ENCODE measurements around the gene PRKCH.

The PRKCH gene

GRCh38 chr14:61544448-61545330 lies 223.3 kb downstream of the PRKCH start:
- Histone ChIP-seq H3K9ac (ENCODE audit: low read depth, low read length) (no peak overlapping the region), H4K20me1 (ENCODE audit: insufficient read depth, low read length) (0 out of 2 replicates have a peak, but pooled peaks cover 3% of the 10 kb centered on the region), H3K79me2 (ENCODE audit: insufficient read depth, low read length) (no peaks in the 10 kb centered on the region), H3K27ac (ENCODE audit: low read length) (no peak overlapping the region), H3K4me1 (ENCODE audit: insufficient read depth, low read length) (peaks cover 3% of the 10 kb centered on the region; the same call in 1 of the 2 replicates), H3K4me3 (ENCODE audit: low read depth in 1 of 2, low read length in 2 of 2) (no peak overlapping the region), H3K9me3 (ENCODE audit: insufficient read depth, low read length, severe bottlenecking) (no peaks in the 10 kb centered on the region), H3K4me2 (ENCODE audit: insufficient read depth, low read length) (no peak overlapping the region), H3K36me3 (ENCODE audit: insufficient read depth, low read length) (peaks cover 95% of the 10 kb centered on the region), H3K27me3 (ENCODE audit: insufficient read depth, low read length, poor library complexity) (no peaks in the 10 kb centered on the region), H2AFZ (ENCODE audit: low read depth, low read length) (no peak overlapping the region)
- ATAC-seq (ENCODE audit: insufficient read depth, low read depth) (no peak), DNase-seq (no peak)
- no peak for TF ChIP-seq CTCF (IDR thresholded peaks at IDR 0.05; ENCODE audit: borderline replicate concordance, extremely low read depth, low read length, poor library complexity, severe bottlenecking)
- no peak for TF ChIP-seq EZH2 (IDR thresholded peaks at IDR 0.05; ENCODE audit: borderline replicate concordance, low read depth, low read length, severe bottlenecking)

GRCh38 chr14:61545726-61546455 lies 224.5 kb downstream of the PRKCH start:
- no peak overlapping the region for H3K4me2 ChIP-seq (ENCODE audit: insufficient read depth, low read length)
- H2AFZ ChIP-seq (ENCODE audit: low read depth, low read length), result no peak overlapping the region
- peaks cover 14% of the 10 kb centered on the region for H3K4me1 ChIP-seq (ENCODE audit: insufficient read depth, low read length)
- H3K9me3 ChIP-seq (ENCODE audit: insufficient read depth, low read length, severe bottlenecking), result no peaks in the 10 kb centered on the region
- no peak overlapping the region for H3K9ac ChIP-seq (ENCODE audit: low read depth, low read length)
- DNase-seq (no peak), ATAC-seq (ENCODE audit: insufficient read depth, low read depth) (no peak)
- TF ChIP-seq CTCF (IDR thresholded peaks at IDR 0.05; ENCODE audit: borderline replicate concordance, extremely low read depth, low read length, poor library complexity, severe bottlenecking) (no peak), EZH2 (IDR thresholded peaks at IDR 0.05; ENCODE audit: borderline replicate concordance, low read depth, low read length, severe bottlenecking) (no peak)
- no peak overlapping the region for H3K27ac ChIP-seq (ENCODE audit: low read length)
- H3K36me3 ChIP-seq (ENCODE audit: insufficient read depth, low read length), result peaks cover 95% of the 10 kb centered on the region
- H3K4me3 ChIP-seq (ENCODE audit: low read depth in 1 of 2, low read length in 2 of 2), result no peak overlapping the region
- H3K79me2 ChIP-seq (ENCODE audit: insufficient read depth, low read length), result no peaks in the 10 kb centered on the region
- H3K27me3 ChIP-seq (ENCODE audit: insufficient read depth, low read length, poor library complexity), result no peaks in the 10 kb centered on the region
- 0 out of 2 replicates have a peak, but pooled peaks cover 3% of the 10 kb centered on the region for H4K20me1 ChIP-seq (ENCODE audit: insufficient read depth, low read length)

GRCh38 chr14:61547186-61548069 lies 226.0 kb downstream of the PRKCH start:
- H3K4me2 ChIP-seq (ENCODE audit: insufficient read depth, low read length), result no peak overlapping the region

More at GRCh38 chr14:61547186-61548069, 226.0 kb downstream of the PRKCH start:
- Histone ChIP-seq H3K4me1 (ENCODE audit: insufficient read depth, low read length) (peaks cover 30% of the 10 kb centered on the region), H3K9ac (ENCODE audit: low read depth, low read length) (no peak overlapping the region), H4K20me1 (ENCODE audit: insufficient read depth, low read length) (0 out of 2 replicates have a peak, but pooled peaks cover 2% of the 10 kb centered on the region), H3K9me3 (ENCODE audit: insufficient read depth, low read length, severe bottlenecking) (no peaks in the 10 kb centered on the region), H3K79me2 (ENCODE audit: insufficient read depth, low read length) (no peaks in the 10 kb centered on the region), H3K4me3 (ENCODE audit: low read depth in 1 of 2, low read length in 2 of 2) (no peak overlapping the region), H2AFZ (ENCODE audit: low read depth, low read length) (no peak overlapping the region), H3K36me3 (ENCODE audit: insufficient read depth, low read length) (peaks cover 94% of the 10 kb centered on the region), H3K27me3 (ENCODE audit: insufficient read depth, low read length, poor library complexity) (no peaks in the 10 kb centered on the region), H3K27ac (ENCODE audit: low read length) (no peak overlapping the region)
- ATAC-seq (ENCODE audit: insufficient read depth, low read depth) (no peak), DNase-seq (no peak)
- TF ChIP-seq CTCF (IDR thresholded peaks at IDR 0.05; ENCODE audit: borderline replicate concordance, extremely low read depth, low read length, poor library complexity, severe bottlenecking) (no peak), EZH2 (IDR thresholded peaks at IDR 0.05; ENCODE audit: borderline replicate concordance, low read depth, low read length, severe bottlenecking) (no peak)
